Rectal smooth muscle tissue (tissue), 1 donor: ENCODE data around the gene ABCC3.
"Not testable (repeated sequence)": the region's sequence is repeated elsewhere in the genome, so short reads cannot be mapped to it uniquely, and the experiment has no call there.

Source experiments
- H3K27ac ChIP-seq: one replicate; pipeline ENCODE4 v1.7.0; 2013; ENCODE audit warnings: low read depth, low read length, inconsistent platforms
- H3K27me3 ChIP-seq: one replicate; pipeline ENCODE4 v1.7.0; 2013; ENCODE audit warnings: low read length; ENCODE audit not compliant: control insufficient read depth, insufficient read depth
- H3K36me3 ChIP-seq: one replicate; pipeline ENCODE4 v1.7.0; 2013; ENCODE audit warnings: low read length; ENCODE audit not compliant: control insufficient read depth, insufficient read depth
- H3K4me1 ChIP-seq: one replicate; pipeline ENCODE4 v1.7.0; 2013; ENCODE audit warnings: low read length; ENCODE audit not compliant: control insufficient read depth, insufficient read depth
- H3K4me3 ChIP-seq: one replicate; pipeline ENCODE4 v1.7.0; 2013; ENCODE audit warnings: low read length
- H3K9ac ChIP-seq: one replicate; pipeline ENCODE4 v1.7.0; 2013; ENCODE audit warnings: low read length

The ABCC3 gene

GRCh38 chr17:50707289-50708049 is 72.8 kb downstream of the ABCC3 start, which contains the start of gene ANKRD40:
TSS of gene ANKRD40 (minus strand) at chr17:50707914. CDS start at chr17:50707654, 260 bp downstream.
- Histone ChIP-seq H3K9ac (peak within 1 kb of the TSS; percentile 98), H3K36me3 (no peaks in the 10 kb centered on the region), H3K4me1 (peaks cover 12% of the 10 kb centered on the region), H3K27ac (peak within 1 kb of the TSS; percentile 94), H3K27me3 (no peaks in the 10 kb centered on the region), H3K4me3 (peak within 1 kb of the TSS; percentile 94)

- H3K27me3 ChIP-seq = no peaks in the 10 kb centered on the region
- peaks cover 12% of the 10 kb centered on the region for H3K4me1 ChIP-seq
- peak overlapping the region; percentile 94 for H3K27ac ChIP-seq
- H3K36me3 ChIP-seq = no peaks in the 10 kb centered on the region
- peak overlapping the region; percentile 63 for H3K9ac ChIP-seq
- H3K4me3 ChIP-seq = peak overlapping the region; percentile 94
Measured at GRCh38 chr17:50708050-50709000, 73.6 kb downstream of the ABCC3 start.

- H3K4me3 ChIP-seq = peak overlapping the region; percentile 94
- not testable (repeated sequence) for H3K9ac ChIP-seq, H3K36me3 ChIP-seq, H3K27me3 ChIP-seq
- peaks cover 12% of the 10 kb centered on the region for H3K4me1 ChIP-seq
- H3K27ac ChIP-seq = peak overlapping the region; percentile 94
Measured at GRCh38 chr17:50709053-50709452, 74.4 kb downstream of the ABCC3 start.

- Histone ChIP-seq H3K4me1 (peaks cover 12% of the 10 kb centered on the region), H3K27me3 (no peaks in the 10 kb centered on the region), H3K27ac (peak overlapping the region; percentile 30), H3K4me3 (no peak overlapping the region), H3K36me3 (no peaks in the 10 kb centered on the region), H3K9ac (no peak overlapping the region)
Measured at GRCh38 chr17:50710025-50710424, 75.3 kb downstream of the ABCC3 start.

- H3K4me3 ChIP-seq = no peak overlapping the region
- no peaks in the 10 kb centered on the region for H3K27me3 ChIP-seq
- H3K27ac ChIP-seq = no peak overlapping the region
- H3K36me3 ChIP-seq = no peaks in the 10 kb centered on the region
- H3K9ac ChIP-seq = no peak overlapping the region
- H3K4me1 ChIP-seq = peaks cover 12% of the 10 kb centered on the region
Measured at GRCh38 chr17:50710650-50711049, 76.0 kb downstream of the ABCC3 start.

GRCh38 chr17:50712641-50713040 is 78.0 kb downstream of the ABCC3 start:
- H3K27ac ChIP-seq = no peak overlapping the region
- no peak overlapping the region for H3K4me3 ChIP-seq
- H3K27me3 ChIP-seq = no peaks in the 10 kb centered on the region
- H3K36me3 ChIP-seq = no peaks in the 10 kb centered on the region
- H3K9ac ChIP-seq = no peak overlapping the region
- peaks cover 12% of the 10 kb centered on the region for H3K4me1 ChIP-seq

- Histone ChIP-seq H3K27ac (no peak overlapping the region), H3K4me3 (no peak overlapping the region), H3K4me1 (no peaks in the 10 kb centered on the region), H3K36me3 (no peaks in the 10 kb centered on the region), H3K27me3 (no peaks in the 10 kb centered on the region), H3K9ac (no peak overlapping the region)
Measured at GRCh38 chr17:50715471-50715870, 80.8 kb downstream of the ABCC3 start.

- Histone ChIP-seq H3K27ac (peak within 1 kb of the TSS; percentile 99), H3K36me3 (no peaks in the 10 kb centered on the region), H3K27me3 (no peaks in the 10 kb centered on the region), H3K9ac (peak within 1 kb of the TSS; percentile 97), H3K4me1 (peaks cover 5% of the 10 kb centered on the region), H3K4me3 (peak within 1 kb of the TSS; percentile 96)
Measured at GRCh38 chr17:50719144-50719923, 84.7 kb downstream of the ABCC3 start, which contains the start of gene LUC7L3. TSS of gene LUC7L3 (plus strand) at chr17:50719603. CDS start at chr17:50719733, 130 bp downstream.

GRCh38 chr17:50719924-50720794 is 85.5 kb downstream of the ABCC3 start:
- peak overlapping the region; percentile 97 for H3K9ac ChIP-seq
- peak overlapping the region; percentile 96 for H3K4me3 ChIP-seq
- peaks cover 5% of the 10 kb centered on the region for H3K4me1 ChIP-seq
- H3K27ac ChIP-seq = peak overlapping the region; percentile 99
- H3K36me3 ChIP-seq = no peaks in the 10 kb centered on the region
- no peaks in the 10 kb centered on the region for H3K27me3 ChIP-seq

- H3K9ac ChIP-seq = no peak overlapping the region
- peaks cover 5% of the 10 kb centered on the region for H3K4me1 ChIP-seq
- H3K36me3 ChIP-seq = no peaks in the 10 kb centered on the region
- no peaks in the 10 kb centered on the region for H3K27me3 ChIP-seq
- H3K4me3 ChIP-seq = peak overlapping the region; percentile 96
- no peak overlapping the region for H3K27ac ChIP-seq
Measured at GRCh38 chr17:50721194-50722010, 86.7 kb downstream of the ABCC3 start.

GRCh38 chr17:50722746-50723145 is 88.1 kb downstream of the ABCC3 start:
- Histone ChIP-seq H3K4me1 (peaks cover 5% of the 10 kb centered on the region), H3K4me3 (no peak overlapping the region), H3K27me3 (no peaks in the 10 kb centered on the region), H3K36me3 (no peaks in the 10 kb centered on the region), H3K9ac (no peak overlapping the region), H3K27ac (no peak overlapping the region)
